Natural killer cell treated with Interleukin-12 subunit alpha and Interleukin-12 subunit beta and Interleukin-15 and Interleukin-18, amount 100 ng/mL, for 72 hours (primary cell): ENCODE results near the gene PEA15. TPM values are rescaled to one million over a fixed set of nuclear protein-coding genes. Genes with fewer than 3 reads are reported as not detected.

Experiments
- ATAC-seq, 2 donors: fragments of 150-1000 bp; cut with Tn5 transposase in 1 of 2; sonication (Bioruptor Pico), chemical (Tn5 transposase) in 1 of 2; 2 replicates each; pipeline ENCODE4 v1.10.0; 2021
- DNase-seq: peaks from one replicate; pipeline ENCODE4 v3.0.0; 2022; ENCODE audit warnings: low spot score
- H3K27ac Mint-ChIP-seq, 2 donors: 1 replicate in 1 of 2; 2 replicates in 1 of 2; pipeline ENCODE4 v1.8.0; 2022; ENCODE audit warnings: mixed read lengths in 2 of 2, mild to moderate bottlenecking in 1 of 2, moderate library complexity in 1 of 2
- H3K27me3 Mint-ChIP-seq, 2 donors: 1 replicate in 1 of 2; 2 replicates in 1 of 2; pipeline ENCODE4 v1.8.0; 2022; ENCODE audit warnings: mixed read lengths in 2 of 2
- H3K36me3 Mint-ChIP-seq: one replicate; pipeline ENCODE4 v1.8.0; 2022; ENCODE audit warnings: mixed read lengths
- H3K4me1 Mint-ChIP-seq, 2 donors: 1 replicate in 1 of 2; 2 replicates in 1 of 2; pipeline ENCODE4 v1.8.0; 2022; ENCODE audit warnings: low read depth in 2 of 2, mixed read lengths in 2 of 2, mild to moderate bottlenecking in 1 of 2
- H3K4me3 Mint-ChIP-seq: one replicate; pipeline ENCODE4 v1.8.0; 2022; ENCODE audit warnings: mixed read lengths
- H3K9me3 Mint-ChIP-seq: 2 replicates; pipeline ENCODE4 v1.8.0; 2022; ENCODE audit warnings: mixed read lengths
- total RNA-seq, 2 donors: library from RNA; stranded (reverse); gene quantifications; one replicate each; pipeline ENCODE4 v1.2.3, GENCODE V29; 2022

Gene PEA15
- total RNA-seq, 2 donors from 2014 or later: 55.7 to 63.3 TPM

GRCh38 chr1:160168016-160168415, 37.2 kb upstream of the PEA15 start:
- H3K9me3 Mint-ChIP-seq: no peaks in the 10 kb centered on the region
- H3K27ac Mint-ChIP-seq: no peak overlapping the region
- peaks cover 23 to 39% of the 10 kb centered on the region in 2 donors for H3K4me1 Mint-ChIP-seq
- no peaks in the 10 kb centered on the region for H3K36me3 Mint-ChIP-seq
- ATAC-seq (no peak), DNase-seq (no peak)
- H3K27me3 Mint-ChIP-seq: peaks cover 30 to 72% of the 10 kb centered on the region in 2 donors
- H3K4me3 Mint-ChIP-seq: no peak overlapping the region

- no peak for DNase-seq
- peaks cover 33 to 72% of the 10 kb centered on the region in 2 donors for H3K27me3 Mint-ChIP-seq
- no peaks in the 10 kb centered on the region for H3K36me3 Mint-ChIP-seq
- H3K4me1 Mint-ChIP-seq: peaks cover 23 to 36% of the 10 kb centered on the region in 2 donors
- no peak for ATAC-seq
- peak overlapping the region; percentile 23 for H3K4me3 Mint-ChIP-seq
- H3K27ac Mint-ChIP-seq: peak overlapping the region in 1 of 2 donors; percentile 17
- no peaks in the 10 kb centered on the region for H3K9me3 Mint-ChIP-seq
Measured at GRCh38 chr1:160168609-160169369, 36.4 kb upstream of the PEA15 start.

- DNase-seq: no peak
- H3K27me3 Mint-ChIP-seq: peaks cover 30 to 66% of the 10 kb centered on the region in 2 donors
- peak overlapping the region; percentile 17 to 34 for H3K27ac Mint-ChIP-seq
- no peaks in the 10 kb centered on the region for H3K9me3 Mint-ChIP-seq
- no peaks in the 10 kb centered on the region for H3K36me3 Mint-ChIP-seq
- H3K4me3 Mint-ChIP-seq: peak overlapping the region; percentile 23
- peak; percentile 83 to 85 for ATAC-seq
- peaks cover 23 to 30% of the 10 kb centered on the region in 2 donors for H3K4me1 Mint-ChIP-seq
Measured at GRCh38 chr1:160169553-160170399, 35.4 kb upstream of the PEA15 start.

GRCh38 chr1:160171354-160171753, 33.8 kb upstream of the PEA15 start:
- H3K27me3 Mint-ChIP-seq: peaks cover 28 to 52% of the 10 kb centered on the region in 2 donors
- ATAC-seq: no peak

GRCh38 chr1:160171980-160172379, 33.2 kb upstream of the PEA15 start:
- ATAC-seq (no peak), DNase-seq (no peak)
- H3K36me3 Mint-ChIP-seq: no peaks in the 10 kb centered on the region
- H3K27me3 Mint-ChIP-seq: peaks cover 24 to 46% of the 10 kb centered on the region in 2 donors
- no peak overlapping the region for H3K4me3 Mint-ChIP-seq
- H3K27ac Mint-ChIP-seq: no peak overlapping the region
- H3K9me3 Mint-ChIP-seq: no peaks in the 10 kb centered on the region
- peaks cover 12 to 18% of the 10 kb centered on the region in 2 donors for H3K4me1 Mint-ChIP-seq

More at GRCh38 chr1:160171354-160171753, 33.8 kb upstream of the PEA15 start:
- Mint-ChIP-seq H3K4me3 (no peak overlapping the region), H3K27ac (no peak overlapping the region), H3K36me3 (no peaks in the 10 kb centered on the region), H3K4me1 (peaks cover 17 to 24% of the 10 kb centered on the region in 2 donors), H3K9me3 (no peaks in the 10 kb centered on the region)
- DNase-seq: no peak

- Mint-ChIP-seq H3K4me1 (no peaks in the 10 kb centered on the region), H3K27me3 (peaks cover 20 to 47% of the 10 kb centered on the region in 2 donors), H3K9me3 (no peaks in the 10 kb centered on the region), H3K4me3 (no peak overlapping the region), H3K36me3 (no peaks in the 10 kb centered on the region), H3K27ac (no peak overlapping the region)
- ATAC-seq: no peak
- no peak for DNase-seq
Measured at GRCh38 chr1:160177231-160177630, 28.0 kb upstream of the PEA15 start.

- peaks cover 17 to 43% of the 10 kb centered on the region in 2 donors for H3K27me3 Mint-ChIP-seq
- DNase-seq (no peak), ATAC-seq (no peak)
- no peaks in the 10 kb centered on the region for H3K9me3 Mint-ChIP-seq
- no peaks in the 10 kb centered on the region for H3K36me3 Mint-ChIP-seq
- H3K27ac Mint-ChIP-seq: no peak overlapping the region
- H3K4me1 Mint-ChIP-seq: no peaks in the 10 kb centered on the region
- no peak overlapping the region for H3K4me3 Mint-ChIP-seq
Measured at GRCh38 chr1:160177667-160178066, 27.5 kb upstream of the PEA15 start.

GRCh38 chr1:160178731-160179130, 26.5 kb upstream of the PEA15 start:
- H3K27ac Mint-ChIP-seq: no peak overlapping the region
- no peaks in the 10 kb centered on the region for H3K9me3 Mint-ChIP-seq
- no peak overlapping the region for H3K4me3 Mint-ChIP-seq
- peaks cover 17 to 43% of the 10 kb centered on the region in 2 donors for H3K27me3 Mint-ChIP-seq
- no peaks in the 10 kb centered on the region for H3K4me1 Mint-ChIP-seq
- ATAC-seq (no peak), DNase-seq (no peak)
- H3K36me3 Mint-ChIP-seq: no peaks in the 10 kb centered on the region

- no peak for ATAC-seq
- Mint-ChIP-seq H3K27me3 (peaks cover 15 to 40% of the 10 kb centered on the region in 2 donors), H3K9me3 (no peaks in the 10 kb centered on the region), H3K4me3 (no peak overlapping the region), H3K4me1 (no peaks in the 10 kb centered on the region), H3K36me3 (no peaks in the 10 kb centered on the region), H3K27ac (no peak overlapping the region)
- no peak for DNase-seq
Measured at GRCh38 chr1:160179336-160179735, 25.8 kb upstream of the PEA15 start.

- H3K27me3 Mint-ChIP-seq: peaks cover 18 to 26% of the 10 kb centered on the region in 2 donors
- H3K9me3 Mint-ChIP-seq: no peaks in the 10 kb centered on the region
- ATAC-seq (no peak), DNase-seq (no peak)
- H3K4me1 Mint-ChIP-seq: no peaks in the 10 kb centered on the region
- no peaks in the 10 kb centered on the region for H3K36me3 Mint-ChIP-seq
- H3K27ac Mint-ChIP-seq: no peak overlapping the region
- no peak overlapping the region for H3K4me3 Mint-ChIP-seq
Measured at GRCh38 chr1:160186246-160186645, 18.9 kb upstream of the PEA15 start.

GRCh38 chr1:160186729-160187128, 18.5 kb upstream of the PEA15 start:
- Mint-ChIP-seq H3K27ac (no peak overlapping the region), H3K4me1 (no peaks in the 10 kb centered on the region), H3K4me3 (no peak overlapping the region), H3K36me3 (no peaks in the 10 kb centered on the region), H3K27me3 (peaks cover 18 to 24% of the 10 kb centered on the region in 2 donors), H3K9me3 (no peaks in the 10 kb centered on the region)
- DNase-seq: no peak
- ATAC-seq: no peak

- no peak overlapping the region for H3K4me3 Mint-ChIP-seq
- ATAC-seq (peak in 1 of 2 donors; percentile 8), DNase-seq (no peak)
- H3K36me3 Mint-ChIP-seq: no peaks in the 10 kb centered on the region
- no peak overlapping the region for H3K27ac Mint-ChIP-seq
- no peaks in the 10 kb centered on the region for H3K9me3 Mint-ChIP-seq
- peaks cover 16 to 20% of the 10 kb centered on the region in 2 donors for H3K27me3 Mint-ChIP-seq
- H3K4me1 Mint-ChIP-seq: no peaks in the 10 kb centered on the region
Measured at GRCh38 chr1:160187407-160187806, 17.8 kb upstream of the PEA15 start.

GRCh38 chr1:160188341-160188740, 16.8 kb upstream of the PEA15 start:
- H3K27ac Mint-ChIP-seq: no peak overlapping the region
- H3K9me3 Mint-ChIP-seq: no peaks in the 10 kb centered on the region
- H3K36me3 Mint-ChIP-seq: no peaks in the 10 kb centered on the region
- no peak overlapping the region for H3K4me3 Mint-ChIP-seq
- ATAC-seq (no peak), DNase-seq (no peak)
- peaks cover 12 to 13% of the 10 kb centered on the region in 2 donors for H3K27me3 Mint-ChIP-seq
- H3K4me1 Mint-ChIP-seq: no peaks in the 10 kb centered on the region
